HG03066 (cell line): ENCODE measurements around the gene HDAC1.
A peak's percentile ranks its signal among the peaks of the same experiment; 100 is the strongest.
"Not testable (repeated sequence)": the region's sequence is repeated elsewhere in the genome, so short reads cannot be mapped to it uniquely, and the experiment has no call there.

Source experiments
- ATAC-seq: cut with Tn5 transposase; IDR thresholded peaks from one replicate; pipeline ENCODE4 v1.9.1; 2021; ENCODE audit warnings: low read depth; ENCODE audit not compliant: unreplicated experiment

Gene HDAC1

GRCh38 chr1:32291708-32292538 lies at the start of gene HDAC1:
TSS of gene HDAC1 (plus strand) at chr1:32292083. CDS start at chr1:32292170, 87 bp downstream.
- peak; percentile 97 for ATAC-seq

GRCh38 chr1:32242341-32242851 lies 49.5 kb upstream of the HDAC1 start:
- no peak for ATAC-seq

GRCh38 chr1:32246888-32247273 lies 45.0 kb upstream of the HDAC1 start, which contains the start of gene FAM167B:
TSS of gene FAM167B (plus strand) at chr1:32247222. CDS start at chr1:32247422, 200 bp downstream.
- ATAC-seq = no peak

- no peak for ATAC-seq
Observed at GRCh38 chr1:32247452-32247851, 44.4 kb upstream of the HDAC1 start.

- ATAC-seq = no peak
Observed at GRCh38 chr1:32247983-32248889, 43.6 kb upstream of the HDAC1 start.

- ATAC-seq = peak; percentile 54
Observed at GRCh38 chr1:32249831-32250525, 41.9 kb upstream of the HDAC1 start.

GRCh38 chr1:32250893-32251716 lies 40.8 kb upstream of the HDAC1 start, which contains the start of gene LCK:
TSS of gene LCK (plus strand) at chr1:32251265. CDS start at chr1:32274330, 23,065 bp downstream.
- ATAC-seq = no peak

GRCh38 chr1:32255072-32256071 lies 36.5 kb upstream of the HDAC1 start:
- ATAC-seq = no peak

GRCh38 chr1:32256473-32257226 lies 35.2 kb upstream of the HDAC1 start:
- ATAC-seq = no peak

- ATAC-seq = no peak
Observed at GRCh38 chr1:32257227-32257508, 34.7 kb upstream of the HDAC1 start.

GRCh38 chr1:32263236-32263593 lies 28.7 kb upstream of the HDAC1 start:
- ATAC-seq = not testable (repeated sequence)

- no peak for ATAC-seq
Observed at GRCh38 chr1:32263744-32264143, 28.1 kb upstream of the HDAC1 start.

- no peak for ATAC-seq
Observed at GRCh38 chr1:32265846-32266245, 26.0 kb upstream of the HDAC1 start.

- ATAC-seq = no peak
Observed at GRCh38 chr1:32266921-32267591, 24.8 kb upstream of the HDAC1 start.

- no peak for ATAC-seq
Observed at GRCh38 chr1:32269744-32270143, 22.1 kb upstream of the HDAC1 start.

GRCh38 chr1:32272557-32273390 lies 19.1 kb upstream of the HDAC1 start:
- no peak for ATAC-seq
